Brain pericyte (primary cell): ENCODE measurements around the gene C3orf18.
"Not testable (repeated sequence)": the region's sequence is repeated elsewhere in the genome, so short reads cannot be mapped to it uniquely, and the experiment has no call there.

Source experiments
- DNase-seq: peaks from one replicate; pipeline ENCODE4 v3.0.0-alpha.2; 2012; ENCODE audit warnings: low read depth, low spot score

C3orf18 gene

GRCh38 chr3:50523279-50523811, 44.2 kb downstream of the C3orf18 start:
- DNase-seq, result no peak

GRCh38 chr3:50521572-50521971, 46.0 kb downstream of the C3orf18 start:
- DNase-seq, result no peak

- no peak for DNase-seq
Measured at GRCh38 chr3:50520849-50521248, 46.7 kb downstream of the C3orf18 start.

DNA sequence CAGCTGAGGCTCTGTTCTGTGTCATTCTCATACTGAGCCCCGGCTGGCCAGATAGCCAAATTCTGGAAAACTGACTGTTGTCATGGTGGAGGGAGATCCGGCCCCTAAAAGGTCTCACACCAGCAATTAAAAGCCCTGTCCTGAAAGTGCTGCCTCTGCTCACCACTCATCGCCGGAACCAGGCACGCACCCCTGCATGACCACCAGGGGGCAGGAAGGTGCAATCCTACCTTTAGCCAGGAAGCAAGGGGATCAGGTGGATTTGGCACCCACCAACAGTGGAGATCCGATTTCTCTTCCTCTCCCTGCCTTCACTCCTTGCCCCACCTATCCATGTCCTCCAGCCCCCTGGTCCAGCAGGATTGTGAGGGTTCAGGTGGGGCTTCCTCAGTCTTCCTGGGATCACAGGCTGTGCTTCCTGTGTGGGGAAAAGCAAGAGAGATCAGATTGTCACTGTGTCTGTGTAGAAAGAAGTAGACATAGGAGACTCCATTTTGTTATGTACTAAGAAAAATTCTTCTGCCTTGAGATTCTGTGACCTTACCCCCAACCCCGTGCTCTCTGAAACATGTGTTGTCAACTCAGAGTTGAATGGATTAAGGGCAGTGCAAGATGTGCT, 48.0 kb downstream of the C3orf18 start:
- no peak for DNase-seq

GRCh38 chr3:50518436-50518835, 49.1 kb downstream of the C3orf18 start:
- no peak for DNase-seq

GRCh38 chr3:50517721-50518206, 49.8 kb downstream of the C3orf18 start:
- no peak for DNase-seq

DNA sequence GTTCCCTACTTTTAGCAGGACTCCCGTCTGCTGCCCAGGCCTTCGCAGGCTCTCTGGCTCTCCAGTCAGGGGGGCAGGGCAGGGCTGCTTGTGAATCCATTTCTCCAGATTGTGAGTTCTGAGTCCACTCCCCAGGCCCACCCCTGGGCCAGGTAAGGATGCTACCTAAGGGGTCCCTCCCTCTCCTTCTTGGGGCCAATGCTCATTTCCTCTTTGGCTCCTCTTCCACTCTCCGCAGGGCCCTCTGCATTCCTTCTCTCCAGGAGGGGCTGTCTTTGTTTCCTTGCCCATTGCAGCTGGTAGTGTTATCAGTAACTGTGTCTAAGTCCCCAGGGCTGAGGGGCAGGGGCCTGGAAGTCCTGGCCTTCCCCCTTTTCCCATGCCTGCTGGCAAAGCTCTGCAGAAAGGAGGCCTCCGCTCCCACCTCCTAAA, 51.1 kb downstream of the C3orf18 start:
- no peak for DNase-seq

- no peak for DNase-seq
Measured at GRCh38 chr3:50515565-50516439, 51.7 kb downstream of the C3orf18 start.

GRCh38 chr3:50512908-50513307, 54.6 kb downstream of the C3orf18 start:
- not testable (repeated sequence) for DNase-seq

- DNase-seq, result no peak
Measured at GRCh38 chr3:50512131-50512530, 55.4 kb downstream of the C3orf18 start.

GRCh38 chr3:50510325-50510724, 57.2 kb downstream of the C3orf18 start:
- DNase-seq, result no peak

DNA sequence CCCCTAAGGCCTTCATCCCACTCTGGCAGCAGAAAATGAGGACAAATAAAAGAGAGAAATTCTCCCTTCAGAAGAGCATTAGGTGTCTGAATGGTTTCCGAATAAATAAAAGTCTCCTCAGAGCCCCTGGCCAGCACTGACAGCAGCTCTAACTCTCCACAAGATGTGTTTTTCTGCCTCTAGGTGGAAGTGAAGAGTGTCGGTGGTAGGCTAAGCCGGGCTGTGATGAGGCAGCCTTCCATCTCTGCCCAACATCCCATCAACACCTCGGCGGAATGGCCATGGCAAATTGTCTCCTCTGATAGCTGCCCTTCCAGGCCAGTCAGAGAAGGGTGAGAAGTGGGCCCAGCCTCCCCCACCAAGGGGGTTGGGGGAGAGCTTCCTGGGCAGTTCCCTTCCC, 57.8 kb downstream of the C3orf18 start:
- no peak for DNase-seq

DNA sequence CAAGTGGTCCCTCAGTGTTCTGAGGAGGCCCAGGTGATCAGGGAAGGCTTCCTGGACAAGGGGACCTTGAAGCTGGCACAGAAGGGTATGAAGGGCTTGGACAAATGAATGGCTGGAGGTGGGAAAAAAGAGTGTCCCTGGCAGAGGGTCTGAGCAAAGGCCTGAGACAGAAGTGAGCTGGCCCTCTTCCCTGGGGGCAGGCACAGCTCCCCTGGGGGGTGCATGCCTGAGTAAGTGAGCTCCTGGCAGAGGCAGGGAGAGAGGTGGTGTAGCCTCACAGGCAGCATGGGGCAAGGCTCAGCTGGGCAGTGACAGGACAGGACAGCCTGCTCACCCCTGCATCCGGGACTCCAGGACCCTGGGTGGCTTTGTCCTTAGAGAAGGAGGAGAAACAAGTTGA, 58.7 kb downstream of the C3orf18 start:
- DNase-seq, result no peak
